A204.1 (cell line): ENCODE measurements around the gene TP53TG3.
"Not testable (repeated sequence)": the region's sequence is repeated elsewhere in the genome, so short reads cannot be mapped to it uniquely, and the experiment has no call there.

Experiments
- FAIRE-seq: peaks from 2 replicates; lab custom pipeline; 2012; peaks lifted over from hg19 to GRCh38; lab: Jason Lieb, UNC

TP53TG3 gene, protein sequence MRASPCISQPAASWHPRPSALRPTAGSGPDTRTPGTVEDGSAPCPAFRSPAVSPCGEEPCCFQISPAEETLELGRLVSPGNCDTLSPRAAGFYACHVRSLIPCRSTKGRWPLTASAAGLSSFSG

GRCh38 chr16:32676065-32676464, at the start of gene TP53TG3:
Gene TP53TG3 (minus strand): TSS chr16:32676165. CDS start chr16:32676097, 68 bp downstream.
- not testable (repeated sequence) for FAIRE-seq

DNA sequence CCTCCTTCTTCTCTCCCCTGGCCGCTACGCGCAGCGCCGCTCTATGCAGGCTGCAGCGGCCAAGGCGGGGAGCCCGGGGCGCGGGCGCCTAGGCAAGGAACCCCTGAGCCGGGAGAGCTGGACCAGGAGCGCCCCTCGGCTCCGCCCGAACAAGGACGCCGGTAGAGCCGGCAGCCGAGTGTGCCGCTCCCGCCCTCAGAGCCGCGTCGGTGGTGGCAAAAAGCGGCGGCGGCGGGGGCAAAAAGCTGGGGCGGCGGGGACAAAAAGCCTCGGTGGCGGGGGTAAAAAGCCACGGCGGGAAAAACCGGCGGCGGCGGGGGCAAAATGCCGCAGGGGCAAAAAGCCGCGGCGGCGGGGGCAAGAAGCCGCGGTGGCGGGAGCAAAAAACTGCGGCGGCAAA, 25.1 kb downstream of the TP53TG3 start:
- not testable (repeated sequence) for FAIRE-seq

- FAIRE-seq = not testable (repeated sequence)
Measured at GRCh38 chr16:32647562-32647961, 28.4 kb downstream of the TP53TG3 start.

GRCh38 chr16:32646780-32647179, 29.2 kb downstream of the TP53TG3 start:
- FAIRE-seq = not testable (repeated sequence)

GRCh38 chr16:32646177-32646576, 29.8 kb downstream of the TP53TG3 start:
- not testable (repeated sequence) for FAIRE-seq

GRCh38 chr16:32645278-32645908, 30.6 kb downstream of the TP53TG3 start:
- not testable (repeated sequence) for FAIRE-seq

DNA sequence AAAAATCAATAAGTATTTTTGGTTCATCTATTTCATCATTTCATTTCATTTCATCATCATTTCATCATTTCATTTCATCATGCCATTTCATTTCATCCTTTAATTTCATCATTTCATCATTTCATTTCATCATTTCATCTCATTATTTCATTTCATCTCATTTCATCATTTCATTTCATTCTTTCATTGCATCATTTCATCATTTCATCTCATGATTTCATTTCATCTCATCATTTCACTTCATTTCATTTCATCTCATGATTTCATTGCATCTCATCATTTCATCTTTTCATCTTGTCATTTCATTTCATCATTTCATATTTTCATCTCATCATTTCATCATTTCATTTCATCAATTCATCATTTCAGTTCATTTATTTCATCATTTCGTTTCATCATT, 31.2 kb downstream of the TP53TG3 start:
- FAIRE-seq = not testable (repeated sequence)

- not testable (repeated sequence) for FAIRE-seq
Measured at GRCh38 chr16:32637614-32638013, 38.4 kb downstream of the TP53TG3 start.

DNA sequence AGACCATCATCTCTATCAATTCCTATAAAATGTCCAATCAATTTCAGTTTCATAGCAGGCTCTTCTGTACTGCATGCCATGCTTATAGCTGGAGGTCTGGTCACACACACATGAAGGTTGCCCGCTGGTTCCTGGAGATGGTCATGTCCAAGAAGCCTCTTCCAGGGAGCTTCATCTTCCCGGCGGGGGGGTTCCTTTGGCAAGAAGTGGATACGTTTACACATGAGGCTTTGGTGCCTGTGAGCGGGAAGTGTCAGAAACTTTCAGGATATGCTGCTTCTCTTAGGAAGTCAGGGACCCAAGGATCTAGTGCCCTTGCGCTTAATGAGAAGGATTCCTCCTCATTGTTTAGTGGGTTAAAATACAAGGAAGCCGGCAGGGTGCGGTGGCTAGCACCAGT, 43.9 kb downstream of the TP53TG3 start:
- FAIRE-seq = not testable (repeated sequence)
